CD14-positive monocyte (primary cell): ENCODE data around the gene TOM1. TPM values are rescaled to one million over a fixed set of nuclear protein-coding genes. Genes with fewer than 3 reads are reported as not detected.

Experiments
- DNase-seq, 3 donors: peaks; one replicate each; pipeline ENCODE4 v3.0.0-alpha.2; 2011 to 2022
- H2AFZ ChIP-seq: 2 replicates; pipeline ENCODE4 v1.6.0; 2012; ENCODE audit warnings: mild to moderate bottlenecking, low read depth, low read length, inconsistent platforms; ENCODE audit not compliant: insufficient read depth, poor library complexity, severe bottlenecking
- H3K27ac ChIP-seq, 2 donors: 1 replicate in 1 of 2; 2 replicates in 1 of 2; pipeline ENCODE4 v1.5.1; 2012 to 2013; ENCODE audit warnings: low read length in 2 of 2, control low read depth in 1 of 2, inconsistent platforms in 1 of 2, low read depth in 1 of 2, mild to moderate bottlenecking in 1 of 2
- H3K27me3 ChIP-seq, 2 donors: one replicate each; pipeline versions ENCODE4 v1.6.0 to v1.6.1; 2011 to 2013; ENCODE audit warnings: low read length in 2 of 2; ENCODE audit not compliant: control insufficient read depth in 2 of 2, insufficient read depth in 2 of 2
- H3K36me3 ChIP-seq, 2 donors: replicated peaks in 1 of 2; 1 replicate in 1 of 2; 2 replicates in 1 of 2; pipeline versions ENCODE4 v1.5.1 to v1.6.1; 2012 to 2013; ENCODE audit warnings: low read length in 2 of 2, control low read depth in 1 of 2, inconsistent platforms in 1 of 2, mild to moderate bottlenecking in 1 of 2; ENCODE audit not compliant: insufficient read depth in 2 of 2, control insufficient read depth in 1 of 2
- H3K4me1 ChIP-seq, 2 donors: 1 replicate in 1 of 2; 2 replicates in 1 of 2; pipeline versions ENCODE4 v1.5.1 to v1.6.1; 2012 to 2013; ENCODE audit warnings: low read length in 2 of 2, control low read depth in 1 of 2, inconsistent platforms in 1 of 2, mild to moderate bottlenecking in 1 of 2, moderate library complexity in 1 of 2; ENCODE audit not compliant: insufficient read depth in 2 of 2, control insufficient read depth in 1 of 2
- H3K4me2 ChIP-seq: replicated peaks from 2 replicates; pipeline ENCODE3; 2012; ENCODE audit warnings: low read length, moderate library complexity, mild to moderate bottlenecking; ENCODE audit not compliant: poor library complexity, severe bottlenecking; ENCODE audit errors: extremely low read depth
- H3K4me3 ChIP-seq, 3 experiments: fragments of 200-600 bp in 1 of 3; sonication (generic) in 1 of 3; replicated peaks in 1 of 3; 1 replicate in 2 of 3; 2 replicates in 1 of 3; pipeline ENCODE4 v1.5.1; 2011 to 2013; ENCODE audit warnings: low read length in 3 of 3, mild to moderate bottlenecking in 3 of 3, control low read depth in 2 of 3, low read depth in 2 of 3, inconsistent platforms in 1 of 3, moderate library complexity in 1 of 3
- H3K79me2 ChIP-seq: 2 replicates; pipeline ENCODE4 v1.6.0; 2012; ENCODE audit warnings: mild to moderate bottlenecking, control low read depth, inconsistent platforms, low read length, moderate library complexity; ENCODE audit not compliant: insufficient read depth
- H3K9ac ChIP-seq: 2 replicates; pipeline ENCODE4 v1.6.0; 2017; ENCODE audit warnings: low read length, mild to moderate bottlenecking; ENCODE audit not compliant: insufficient read depth, poor library complexity, severe bottlenecking
- H3K9me3 ChIP-seq, 2 donors: replicated peaks in 1 of 2; 1 replicate in 1 of 2; 2 replicates in 1 of 2; pipeline versions ENCODE4 v1.5.1 to v1.6.1; 2012 to 2013; ENCODE audit warnings: low read length in 2 of 2, control low read depth in 1 of 2; ENCODE audit not compliant: control insufficient read depth in 1 of 2, insufficient read depth in 1 of 2
- H4K20me1 ChIP-seq: 2 replicates; pipeline ENCODE4 v1.6.0; 2012; ENCODE audit warnings: mild to moderate bottlenecking, low read length, control low read depth, moderate library complexity; ENCODE audit not compliant: insufficient read depth
- H3K27ac Mint-ChIP-seq, 7 donors: one replicate each; pipeline ENCODE4 v1.8.0; 2020; ENCODE audit warnings: mild to moderate bottlenecking in 7 of 7, mixed read lengths in 7 of 7, moderate library complexity in 6 of 7, inconsistent platforms in 2 of 7
- H3K27me3 Mint-ChIP-seq, 3 donors: one replicate each; pipeline ENCODE4 v1.8.0; 2021 to 2022; ENCODE audit warnings: low read depth in 3 of 3, mild to moderate bottlenecking in 3 of 3, mixed read lengths in 3 of 3, moderate library complexity in 3 of 3, inconsistent platforms in 1 of 3
- H3K36me3 Mint-ChIP-seq, 2 donors: one replicate each; pipeline ENCODE4 v1.8.0; 2020; ENCODE audit warnings: mixed read lengths in 2 of 2, inconsistent platforms in 1 of 2, mild to moderate bottlenecking in 1 of 2
- H3K4me1 Mint-ChIP-seq: one replicate; pipeline ENCODE4 v1.8.0; 2020; ENCODE audit warnings: mild to moderate bottlenecking, mixed read lengths
- H3K4me3 Mint-ChIP-seq, 2 donors: one replicate each; pipeline ENCODE4 v1.8.0; 2020; ENCODE audit warnings: mild to moderate bottlenecking in 2 of 2, mixed read lengths in 2 of 2, moderate library complexity in 1 of 2
- H3K9me3 Mint-ChIP-seq, 7 donors: one replicate each; pipeline ENCODE4 v1.8.0; 2020 to 2022; ENCODE audit warnings: mixed read lengths in 7 of 7, mild to moderate bottlenecking in 6 of 7, moderate library complexity in 6 of 7, inconsistent platforms in 2 of 7
- WGBS: methylation state at CpG from one replicate; pipeline ENCODE4 v1.1.5; 2013; ENCODE audit warnings: missing lambda C conversion rate; ENCODE audit not compliant: insufficient coverage; 5-methylcytosine and 5-hydroxymethylcytosine counted together
- intact Hi-C, 2 donors: fragments of 100-400 bp; cut with micrococcal nuclease; formaldehyde crosslinking; loops; one replicate each; pipeline versions ENCODE4 v1.15.0 to v1.15.1; 2023
- polyA plus RNA-seq, 3 donors: library from polyadenylated mRNA; depleted of rRNA in 1 of 3; unstranded in 2 of 3; stranded (reverse) in 1 of 3; fragments of 300-500 nt in 2 of 3; fragments of >200 nt in 1 of 3; fragmentation: Illumina TruSeq in 2 of 3; gene quantifications; 1 replicate in 2 of 3; 2 replicates in 1 of 3; pipeline ENCODE4 v1.2.3, GENCODE V29; 2012 to 2021
- TF ChIP-seq, protein P1 (sequence below): fragments of 200-600 bp; IDR thresholded peaks from one replicate; pipeline ENCODE4 v1.8.0; 2022; ENCODE audit warnings: antibody characterized with exemption, mild to moderate bottlenecking

Gene TOM1
- polyA plus RNA-seq, 3 donors: 80.5 to 167 (median 120) TPM

DNA sequence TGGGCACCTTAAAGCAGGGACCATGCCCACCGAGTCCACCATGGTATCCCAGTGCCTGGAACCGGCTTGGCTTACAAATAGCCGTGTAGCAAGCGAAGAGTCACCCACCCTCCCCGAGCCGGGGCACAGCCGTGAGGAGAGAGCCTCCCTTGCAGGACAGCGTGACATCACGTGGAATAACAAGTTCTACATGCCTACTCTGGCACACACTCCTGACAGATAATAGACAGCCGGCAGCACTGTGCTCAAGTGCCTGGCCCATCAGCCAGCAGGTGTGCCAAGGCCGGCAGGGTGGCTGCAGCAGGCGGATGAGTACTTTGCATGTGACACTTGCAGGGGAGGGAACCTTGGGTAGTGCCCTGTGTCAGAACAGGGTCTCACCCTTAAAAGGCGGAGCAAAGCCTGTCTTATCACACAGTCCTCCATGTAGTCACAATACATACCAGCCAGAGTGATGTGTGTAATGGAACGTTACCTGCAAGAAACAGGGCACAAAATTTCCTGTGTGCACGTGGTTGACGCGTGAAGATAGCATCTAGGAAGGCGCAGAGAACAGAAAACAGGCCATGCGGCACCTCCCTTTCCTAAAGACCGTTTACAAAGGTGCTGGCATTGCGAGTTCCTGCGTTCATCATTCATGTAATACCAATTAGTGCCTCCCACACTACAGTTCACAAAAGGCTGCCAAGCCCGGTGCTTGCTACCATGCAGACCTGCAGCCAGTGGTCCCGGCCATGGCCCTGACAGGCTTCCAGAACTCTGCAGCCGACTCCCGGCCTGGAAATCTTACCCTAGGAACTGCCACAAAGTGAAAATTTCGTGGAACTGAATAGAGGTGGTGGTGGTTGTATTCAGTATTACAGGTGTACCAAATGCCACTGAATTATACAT, 16.4 kb downstream of the TOM1 start:
- Mint-ChIP-seq H3K4me1 (peaks cover 24% of the 10 kb centered on the region), H3K27ac (peak overlapping the region in 3 of 7 donors; percentile 8 to 77 (median 14)), H3K9me3 (no peaks in the 10 kb centered on the region), H3K27me3 (peaks cover 0 to 2% (median 0%) of the 10 kb centered on the region in 3 donors), H3K36me3 (peaks cover 88 to 94% of the 10 kb centered on the region in 2 donors), H3K4me3 (no peak overlapping the region)
- TF ChIP-seq, protein P1, sequence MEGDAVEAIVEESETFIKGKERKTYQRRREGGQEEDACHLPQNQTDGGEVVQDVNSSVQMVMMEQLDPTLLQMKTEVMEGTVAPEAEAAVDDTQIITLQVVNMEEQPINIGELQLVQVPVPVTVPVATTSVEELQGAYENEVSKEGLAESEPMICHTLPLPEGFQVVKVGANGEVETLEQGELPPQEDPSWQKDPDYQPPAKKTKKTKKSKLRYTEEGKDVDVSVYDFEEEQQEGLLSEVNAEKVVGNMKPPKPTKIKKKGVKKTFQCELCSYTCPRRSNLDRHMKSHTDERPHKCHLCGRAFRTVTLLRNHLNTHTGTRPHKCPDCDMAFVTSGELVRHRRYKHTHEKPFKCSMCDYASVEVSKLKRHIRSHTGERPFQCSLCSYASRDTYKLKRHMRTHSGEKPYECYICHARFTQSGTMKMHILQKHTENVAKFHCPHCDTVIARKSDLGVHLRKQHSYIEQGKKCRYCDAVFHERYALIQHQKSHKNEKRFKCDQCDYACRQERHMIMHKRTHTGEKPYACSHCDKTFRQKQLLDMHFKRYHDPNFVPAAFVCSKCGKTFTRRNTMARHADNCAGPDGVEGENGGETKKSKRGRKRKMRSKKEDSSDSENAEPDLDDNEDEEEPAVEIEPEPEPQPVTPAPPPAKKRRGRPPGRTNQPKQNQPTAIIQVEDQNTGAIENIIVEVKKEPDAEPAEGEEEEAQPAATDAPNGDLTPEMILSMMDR: no peak
- Histone ChIP-seq H2AFZ (no peak overlapping the region), H3K27ac (peak overlapping the region in 1 of 2 donors; percentile 41), H3K4me2 (no peak overlapping the region), H3K9me3 (no peaks in the 10 kb centered on the region), H3K27me3 (no peaks in the 10 kb centered on the region), H3K4me1 (peaks cover 0 to 7% of the 10 kb centered on the region in 2 donors), H3K79me2 (peaks cover 89% of the 10 kb centered on the region), H4K20me1 (peaks cover 100% of the 10 kb centered on the region), H3K36me3 (peaks cover 59 to 95% of the 10 kb centered on the region in 2 donors), H3K9ac (no peak overlapping the region), H3K4me3 (no peak overlapping the region)
- no peak for DNase-seq
- intact Hi-C loops: no loop called here
- WGBS: 92% methylated on average over 22 of the region's 27 CpGs

DNA sequence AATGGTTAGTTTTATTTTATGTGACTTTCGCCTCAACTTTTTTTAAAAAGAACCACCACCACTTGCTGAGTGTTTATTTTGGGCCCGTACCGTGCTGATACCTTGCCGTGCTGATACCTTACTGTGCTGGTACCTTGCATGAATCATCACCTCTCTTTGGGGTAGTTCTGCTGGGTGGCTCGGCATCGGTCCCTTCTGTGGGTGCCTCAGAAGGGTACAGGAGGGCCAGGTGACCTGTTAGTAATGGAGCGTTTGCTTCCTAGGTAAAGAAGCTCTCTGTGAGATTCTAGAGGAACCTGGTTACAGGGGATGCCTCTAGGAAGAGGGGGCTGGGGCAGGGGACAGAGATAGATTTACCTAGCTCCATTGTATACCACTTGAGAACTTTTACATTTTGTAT, 17.1 kb downstream of the TOM1 start:
- H3K27ac ChIP-seq: no peak overlapping the region
- no peak overlapping the region for H3K4me3 ChIP-seq
- H3K9me3 ChIP-seq: no peaks in the 10 kb centered on the region
- H3K36me3 ChIP-seq: peaks cover 62 to 95% of the 10 kb centered on the region in 2 donors
- no peak overlapping the region for H2AFZ ChIP-seq
- Mint-ChIP-seq H3K36me3 (peaks cover 86 to 94% of the 10 kb centered on the region in 2 donors), H3K27ac (peak overlapping the region in 2 of 7 donors; percentile 36 to 42), H3K9me3 (no peaks in the 10 kb centered on the region), H3K4me1 (peaks cover 22% of the 10 kb centered on the region), H3K4me3 (no peak overlapping the region), H3K27me3 (peaks cover 0 to 2% (median 0%) of the 10 kb centered on the region in 3 donors)
- peaks cover 0 to 7% of the 10 kb centered on the region in 2 donors for H3K4me1 ChIP-seq
- no peak for DNase-seq
- H3K79me2 ChIP-seq: peaks cover 82% of the 10 kb centered on the region
- intact Hi-C loops: no loop called here
- peaks cover 100% of the 10 kb centered on the region for H4K20me1 ChIP-seq
- no peak overlapping the region for H3K9ac ChIP-seq
- no peaks in the 10 kb centered on the region for H3K27me3 ChIP-seq
- TF ChIP-seq, protein P1: no peak
- H3K4me2 ChIP-seq: no peak overlapping the region
- WGBS: 100% methylated on average over 5 of the region's 7 CpGs
